Measurements from ENCODE around the gene FOXC1. TPM values are rescaled to one million over a fixed set of nuclear protein-coding genes. Genes with fewer than 3 reads are reported as not detected.

The FOXC1 gene
- total RNA-seq, 2 experiments from 2014 or later: not detected

DNA sequence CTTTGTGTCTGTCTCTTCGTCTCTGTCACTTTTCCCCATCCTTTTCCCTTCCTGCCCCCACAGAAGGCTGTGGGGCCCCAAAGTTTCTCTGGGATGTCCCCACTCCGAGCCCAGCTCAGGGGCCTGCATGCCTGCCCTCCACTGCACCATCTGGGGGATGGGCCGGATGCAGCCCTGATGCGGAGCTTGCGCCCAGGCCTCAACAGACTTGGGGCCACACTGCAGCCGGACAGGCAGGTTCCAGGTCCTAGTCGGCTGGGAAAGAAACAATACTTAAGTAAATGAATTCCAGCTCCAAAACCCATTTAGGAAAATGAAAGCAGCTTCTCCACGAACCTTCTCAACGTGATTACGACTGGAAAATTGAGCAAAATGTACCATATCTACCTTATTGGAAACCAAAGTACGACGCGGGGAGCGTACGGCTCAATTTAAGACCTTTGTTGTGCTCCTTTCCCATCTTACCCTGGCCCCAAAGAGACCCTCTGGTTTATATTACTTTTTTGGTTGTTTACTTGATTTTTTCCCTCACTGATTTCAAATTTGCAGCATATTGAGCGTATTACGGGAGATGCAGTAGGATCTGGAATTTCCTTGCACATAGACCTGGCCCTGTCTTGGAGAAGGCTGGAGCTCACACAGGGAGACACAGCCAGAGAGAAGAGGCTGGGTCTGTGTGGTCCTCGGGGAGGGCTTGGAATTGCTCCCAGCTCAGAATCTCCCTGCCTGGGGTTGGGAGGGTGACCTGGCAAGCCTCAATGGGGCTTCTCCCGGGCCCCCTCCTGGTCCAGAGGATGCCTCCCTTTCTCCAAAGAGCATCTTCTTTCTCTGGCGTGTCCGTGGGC is 8.0 kb downstream of the FOXC1 start:
- Histone ChIP-seq H3K4me1 (ENCODE audit: insufficient read depth, low read length, poor library complexity, severe bottlenecking) (no peaks in the 10 kb centered on the region), H3K9me3 (ENCODE audit: low read length) (no peaks in the 10 kb centered on the region), H3K36me3 (ENCODE audit: insufficient read depth, low read length) (no peaks in the 10 kb centered on the region), H3K9me2 (ENCODE audit: insufficient read depth, low read length) (no peaks in the 10 kb centered on the region), H4K20me1 (ENCODE audit: insufficient read depth, low read length) (0 out of 2 replicates have a peak, but pooled peaks cover 3% of the 10 kb centered on the region), H3K4me2 (ENCODE audit: low read length) (no peak overlapping the region), H2AFZ (ENCODE audit: low read length) (no peak overlapping the region), H3K27ac (ENCODE audit: low read depth, low read length, poor library complexity, severe bottlenecking) (no peak overlapping the region), H3K79me2 (ENCODE audit: insufficient read depth, low read depth, low read length) (no peaks in the 10 kb centered on the region), H3K4me3 (ENCODE audit: low read depth, low read length, poor library complexity, severe bottlenecking) (no peak overlapping the region)
- ChIA-PET POLR2A (interaction anchor here (0.9 kb wide), 1 partner anchor 187 kb away, joined by 6 read pairs; no protein-coding TSS in a partner anchor), CTCF (ENCODE audit: unreplicated experiment) (no interaction called here)
- TF ChIP-seq, protein P1, sequence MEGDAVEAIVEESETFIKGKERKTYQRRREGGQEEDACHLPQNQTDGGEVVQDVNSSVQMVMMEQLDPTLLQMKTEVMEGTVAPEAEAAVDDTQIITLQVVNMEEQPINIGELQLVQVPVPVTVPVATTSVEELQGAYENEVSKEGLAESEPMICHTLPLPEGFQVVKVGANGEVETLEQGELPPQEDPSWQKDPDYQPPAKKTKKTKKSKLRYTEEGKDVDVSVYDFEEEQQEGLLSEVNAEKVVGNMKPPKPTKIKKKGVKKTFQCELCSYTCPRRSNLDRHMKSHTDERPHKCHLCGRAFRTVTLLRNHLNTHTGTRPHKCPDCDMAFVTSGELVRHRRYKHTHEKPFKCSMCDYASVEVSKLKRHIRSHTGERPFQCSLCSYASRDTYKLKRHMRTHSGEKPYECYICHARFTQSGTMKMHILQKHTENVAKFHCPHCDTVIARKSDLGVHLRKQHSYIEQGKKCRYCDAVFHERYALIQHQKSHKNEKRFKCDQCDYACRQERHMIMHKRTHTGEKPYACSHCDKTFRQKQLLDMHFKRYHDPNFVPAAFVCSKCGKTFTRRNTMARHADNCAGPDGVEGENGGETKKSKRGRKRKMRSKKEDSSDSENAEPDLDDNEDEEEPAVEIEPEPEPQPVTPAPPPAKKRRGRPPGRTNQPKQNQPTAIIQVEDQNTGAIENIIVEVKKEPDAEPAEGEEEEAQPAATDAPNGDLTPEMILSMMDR (conservative IDR thresholded peaks at IDR 0.05; ENCODE audit: low read length): no peak
- no peak for TF ChIP-seq EZH2phosphoT487 (IDR thresholded peaks at IDR 0.05; ENCODE audit: borderline replicate concordance, low read depth, low read length)
- DNase-seq (ENCODE audit: low spot score): no peak
- intact Hi-C loops (cut with micrococcal nuclease; ENCODE audit: unreplicated experiment): no loop called here
- BruUV-seq (replicated peaks): no TSS peak

DNA sequence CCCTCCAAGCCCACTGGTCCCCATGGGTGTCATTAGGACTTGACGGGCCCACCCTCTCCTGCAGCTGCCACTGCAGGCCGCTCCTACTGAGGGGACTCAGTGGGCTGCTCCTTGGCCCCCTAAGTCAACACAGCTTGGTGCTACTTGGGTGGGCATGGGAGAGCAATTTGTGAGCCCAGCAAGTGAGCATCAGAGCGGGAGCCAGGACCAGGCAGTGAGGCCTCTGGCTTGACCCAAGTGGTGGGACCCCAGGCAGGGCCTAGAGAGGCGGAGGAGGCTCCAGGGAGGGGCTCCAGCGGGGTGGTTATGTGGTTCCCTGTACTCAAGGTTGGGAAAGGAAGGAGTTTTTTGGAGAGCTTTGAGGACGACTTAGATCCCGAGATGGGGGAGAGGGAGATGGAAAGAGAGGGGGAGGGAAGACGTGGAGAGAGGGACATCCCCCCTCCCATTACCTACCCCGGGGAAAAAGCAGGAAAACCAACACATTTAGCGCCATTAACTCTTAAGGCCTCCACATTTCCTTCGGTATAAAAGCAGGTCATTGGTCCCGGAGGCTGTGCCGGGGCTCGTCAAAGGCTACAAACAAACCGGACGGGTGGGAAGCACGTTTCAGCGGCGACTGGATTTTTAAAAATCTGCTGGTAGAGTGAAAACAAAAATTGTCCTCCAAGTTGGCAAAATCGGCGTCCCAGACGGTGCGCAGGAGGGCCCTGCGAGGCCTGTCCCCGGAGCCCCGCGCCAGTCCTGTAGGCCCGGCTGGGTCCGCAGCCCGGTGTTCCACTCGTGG is 8.8 kb downstream of the FOXC1 start:
- no TSS peak for BruUV-seq (replicated peaks)
- Histone ChIP-seq H3K4me3 (ENCODE audit: low read depth, low read length, poor library complexity, severe bottlenecking) (no peak overlapping the region), H3K4me2 (ENCODE audit: low read length) (no peak overlapping the region), H2AFZ (ENCODE audit: low read length) (no peak overlapping the region), H3K27ac (ENCODE audit: low read depth, low read length, poor library complexity, severe bottlenecking) (no peak overlapping the region), H3K4me1 (ENCODE audit: insufficient read depth, low read length, poor library complexity, severe bottlenecking) (no peaks in the 10 kb centered on the region), H3K79me2 (ENCODE audit: insufficient read depth, low read depth, low read length) (no peaks in the 10 kb centered on the region), H3K9me3 (ENCODE audit: low read length) (no peaks in the 10 kb centered on the region), H4K20me1 (ENCODE audit: insufficient read depth, low read length) (0 out of 2 replicates have a peak, but pooled peaks cover 3% of the 10 kb centered on the region), H3K9me2 (ENCODE audit: insufficient read depth, low read length) (no peaks in the 10 kb centered on the region), H3K36me3 (ENCODE audit: insufficient read depth, low read length) (no peaks in the 10 kb centered on the region)
- TF ChIP-seq, protein P1 (conservative IDR thresholded peaks at IDR 0.05; ENCODE audit: low read length): no peak
- no peak for TF ChIP-seq EZH2phosphoT487 (IDR thresholded peaks at IDR 0.05; ENCODE audit: borderline replicate concordance, low read depth, low read length)
- ChIA-PET POLR2A (no interaction called here), CTCF (ENCODE audit: unreplicated experiment) (no interaction called here)
- intact Hi-C loops (cut with micrococcal nuclease; ENCODE audit: unreplicated experiment): no loop called here
- DNase-seq (ENCODE audit: low spot score): no peak
